DMS53 treated with DMSO at 0.1 percent for 48 hours (cell line): ENCODE measurements around the gene AGAP2.
A peak's percentile ranks its signal among the peaks of the same experiment; 100 is the strongest.

ENCODE experiments used
- DNase-seq: peaks from one replicate; lab custom pipeline; 2025; ENCODE audit not compliant: unreplicated experiment; lab: John Stamatoyannopoulos, UW

AGAP2 gene

GRCh38 chr12:57737467-57738460, 778 bp downstream of the AGAP2 start:
- no peak for DNase-seq

- DNase-seq = peak; percentile 48
These were observed 1.6 kb downstream of the AGAP2 start for GRCh38 chr12:57736741-57737466.

DNA sequence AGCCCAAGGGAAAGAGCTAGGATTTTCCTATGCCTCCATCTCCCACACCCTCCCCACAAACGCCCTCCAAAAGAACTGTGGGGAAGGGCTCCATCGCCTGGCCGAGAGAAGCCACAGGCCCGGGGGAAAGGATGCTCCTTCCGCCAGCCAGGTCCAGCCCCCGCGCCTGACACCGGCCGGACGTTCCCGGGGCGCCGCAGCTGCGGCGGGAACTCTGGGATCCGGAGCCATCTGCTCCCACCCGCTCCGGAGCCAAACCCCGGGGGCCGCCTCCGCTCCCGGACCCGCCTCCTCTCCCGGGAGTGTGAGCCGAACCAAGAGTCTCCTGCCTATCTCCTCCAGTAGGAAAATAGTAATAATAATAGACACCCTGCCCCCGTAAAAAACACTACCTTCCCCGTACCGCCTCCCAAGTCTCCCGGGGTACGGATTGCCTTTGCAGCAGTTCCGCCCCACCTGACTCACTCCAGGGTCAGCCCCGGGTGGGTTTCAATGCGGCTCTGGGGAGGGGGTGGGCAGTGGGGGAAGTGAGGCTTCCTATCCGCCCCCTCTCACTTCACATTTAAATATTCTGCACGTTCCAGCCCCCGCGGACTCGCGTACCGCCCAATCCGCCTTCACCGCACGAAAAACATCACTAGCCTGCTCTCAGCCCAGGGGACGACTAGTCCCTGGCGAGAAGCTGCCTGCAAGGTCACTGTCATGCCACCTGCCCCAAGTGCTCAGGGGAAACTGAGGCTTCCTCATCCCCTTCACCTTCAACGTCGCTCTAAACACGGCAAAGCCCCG, 2.4 kb downstream of the AGAP2 start:
- peak; percentile 61 for DNase-seq

- peak; percentile 31 for DNase-seq
These were observed 3.2 kb downstream of the AGAP2 start for GRCh38 chr12:57735198-57735855.

DNA sequence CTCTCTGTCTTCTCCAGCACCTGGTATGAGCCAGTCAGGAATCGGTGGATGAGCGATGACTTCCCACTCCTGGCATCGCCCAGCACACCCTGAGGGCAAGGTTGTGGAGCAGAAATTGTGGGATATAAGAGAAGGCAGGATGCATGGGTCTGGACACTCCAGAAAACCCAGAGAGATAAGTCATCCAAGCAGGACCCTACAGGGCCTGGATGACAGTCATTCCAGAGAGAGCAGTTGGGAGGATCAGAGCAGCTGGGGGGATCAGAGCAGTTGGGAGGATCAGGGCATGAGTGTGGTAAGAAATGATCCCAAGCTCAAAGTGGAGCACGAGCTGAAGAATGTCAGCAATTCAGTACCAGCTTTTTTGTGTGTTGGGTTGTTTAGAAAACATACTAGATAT, 4.0 kb downstream of the AGAP2 start:
- DNase-seq = no peak

GRCh38 chr12:57733928-57734327, 4.6 kb downstream of the AGAP2 start:
- no peak for DNase-seq

DNA sequence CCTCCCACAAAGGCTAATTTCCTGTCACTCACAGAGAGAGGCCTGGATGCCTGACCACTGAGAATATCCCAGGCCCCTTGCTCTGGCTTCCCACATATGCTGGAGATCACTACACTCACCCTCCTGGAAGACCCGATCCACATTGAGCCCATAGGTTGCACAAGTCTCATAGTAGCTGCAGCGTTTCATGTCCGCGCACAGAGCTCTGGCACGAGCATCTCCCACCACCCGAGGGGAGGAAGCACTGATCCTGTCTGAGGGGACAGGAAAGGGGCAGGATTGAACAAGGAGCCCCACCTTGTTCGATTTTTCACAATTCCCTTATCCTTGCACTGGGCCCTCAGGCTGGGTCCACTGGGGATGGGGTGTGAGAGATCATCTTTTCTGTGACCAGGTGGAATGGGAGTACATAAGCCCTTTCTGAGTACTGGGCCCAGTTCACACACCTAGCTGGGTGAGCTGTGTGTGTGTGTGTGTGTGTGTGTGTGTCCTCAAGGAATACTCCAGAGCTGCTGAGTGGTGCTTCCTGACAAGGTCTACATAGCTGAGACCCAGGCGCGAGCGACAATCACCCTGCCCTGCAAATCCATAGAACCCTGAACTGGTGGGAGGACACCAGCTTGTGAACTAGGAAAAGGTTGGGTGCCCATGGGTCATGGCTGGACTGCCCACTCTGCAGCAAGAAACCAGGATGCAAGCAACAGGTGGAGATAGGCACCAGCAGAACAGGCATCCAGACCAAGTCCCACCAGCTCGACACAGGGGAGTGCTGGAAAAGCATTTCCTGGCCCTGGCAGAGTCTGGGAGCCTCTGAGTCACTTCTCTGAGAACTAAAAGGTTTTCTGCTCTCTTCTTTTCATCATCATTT, 5.6 kb downstream of the AGAP2 start:
- no peak for DNase-seq

DNA sequence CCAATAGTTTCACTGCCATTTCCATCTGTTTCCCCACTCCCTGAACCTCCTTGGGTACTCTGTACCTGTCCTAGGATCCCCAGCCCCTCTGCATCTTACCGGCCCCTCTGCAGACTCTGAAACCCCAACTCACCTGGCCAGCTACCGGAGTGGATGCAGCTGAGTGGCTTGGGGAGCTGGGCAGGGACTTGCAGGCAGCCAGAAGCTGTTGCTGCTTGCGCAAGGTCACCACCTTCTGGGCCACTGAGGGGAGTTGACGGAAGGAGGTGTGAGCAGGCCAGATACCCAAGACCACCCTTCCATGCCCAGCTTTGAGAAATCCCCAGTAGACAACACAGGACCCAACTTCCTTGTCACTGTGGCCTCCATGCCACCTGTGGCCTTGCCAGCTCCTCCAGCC, 6.3 kb downstream of the AGAP2 start:
- no peak for DNase-seq

- DNase-seq = no peak
These were observed 7.0 kb downstream of the AGAP2 start for GRCh38 chr12:57731411-57732080.

- no peak for DNase-seq
These were observed 8.0 kb downstream of the AGAP2 start for GRCh38 chr12:57730336-57731067.

DNA sequence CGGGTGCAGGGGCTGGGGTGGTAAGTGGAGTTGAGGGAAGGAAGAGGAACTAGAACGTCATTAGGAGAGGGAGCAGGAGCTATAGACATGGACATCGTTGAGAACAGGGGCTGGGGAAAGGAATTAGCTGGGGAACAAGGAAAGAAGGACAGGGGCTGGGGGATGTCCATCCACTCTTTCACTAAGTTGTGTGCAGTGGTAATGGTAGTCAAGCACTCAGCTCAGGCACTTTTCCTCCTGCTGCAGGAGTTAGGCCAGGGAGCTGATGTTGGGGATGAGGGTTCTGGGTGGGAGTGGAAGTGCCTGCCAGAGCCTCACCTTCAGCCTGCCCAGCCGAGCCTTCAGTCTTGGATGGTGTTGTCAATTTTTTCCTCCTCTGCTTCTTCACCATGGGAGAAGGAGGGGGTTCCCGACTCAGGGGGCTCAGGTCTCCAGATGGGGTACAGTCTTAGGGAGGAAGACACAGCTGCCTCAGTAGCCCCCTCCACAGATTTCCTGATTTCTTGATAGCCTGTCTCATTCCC, 9.2 kb downstream of the AGAP2 start:
- no peak for DNase-seq

DNA sequence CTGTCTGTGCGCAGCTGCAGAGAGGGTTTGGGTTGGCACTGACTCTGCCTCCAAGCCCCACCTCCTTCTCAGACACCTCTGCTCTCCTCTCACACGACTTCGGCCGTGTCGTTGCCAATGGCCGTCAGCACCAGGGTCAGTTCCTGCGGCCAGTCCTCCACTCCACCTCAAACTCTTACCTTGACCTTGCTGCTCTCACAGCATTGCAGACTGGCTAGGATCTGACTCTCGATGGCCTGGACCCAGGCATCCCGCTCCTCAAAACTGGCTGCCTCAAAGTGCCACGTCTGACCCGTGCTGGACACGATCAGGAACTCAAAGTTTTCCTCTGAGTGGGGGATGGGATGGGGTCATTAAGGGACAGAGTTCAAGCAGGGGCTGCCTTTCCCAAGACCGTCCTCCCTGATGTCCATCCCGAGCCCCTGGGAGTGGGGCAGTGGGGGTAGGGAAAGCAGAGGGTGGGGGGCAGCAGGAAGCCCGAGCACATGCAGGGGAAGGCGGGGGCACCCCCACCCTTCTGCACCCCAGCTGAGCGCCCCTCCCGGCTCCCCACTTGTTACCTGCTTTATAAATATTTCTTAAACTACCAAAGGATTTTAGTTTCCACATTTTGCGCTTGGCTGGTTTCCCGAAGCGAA, 10.7 kb downstream of the AGAP2 start:
- no peak for DNase-seq

GRCh38 chr12:57726884-57727757, 11.4 kb downstream of the AGAP2 start:
- peak; percentile 67 for DNase-seq

GRCh38 chr12:57726151-57726883, 12.2 kb downstream of the AGAP2 start:
- peak; percentile 92 for DNase-seq

- no peak for DNase-seq
These were observed 12.7 kb downstream of the AGAP2 start for GRCh38 chr12:57725851-57726150.

DNA sequence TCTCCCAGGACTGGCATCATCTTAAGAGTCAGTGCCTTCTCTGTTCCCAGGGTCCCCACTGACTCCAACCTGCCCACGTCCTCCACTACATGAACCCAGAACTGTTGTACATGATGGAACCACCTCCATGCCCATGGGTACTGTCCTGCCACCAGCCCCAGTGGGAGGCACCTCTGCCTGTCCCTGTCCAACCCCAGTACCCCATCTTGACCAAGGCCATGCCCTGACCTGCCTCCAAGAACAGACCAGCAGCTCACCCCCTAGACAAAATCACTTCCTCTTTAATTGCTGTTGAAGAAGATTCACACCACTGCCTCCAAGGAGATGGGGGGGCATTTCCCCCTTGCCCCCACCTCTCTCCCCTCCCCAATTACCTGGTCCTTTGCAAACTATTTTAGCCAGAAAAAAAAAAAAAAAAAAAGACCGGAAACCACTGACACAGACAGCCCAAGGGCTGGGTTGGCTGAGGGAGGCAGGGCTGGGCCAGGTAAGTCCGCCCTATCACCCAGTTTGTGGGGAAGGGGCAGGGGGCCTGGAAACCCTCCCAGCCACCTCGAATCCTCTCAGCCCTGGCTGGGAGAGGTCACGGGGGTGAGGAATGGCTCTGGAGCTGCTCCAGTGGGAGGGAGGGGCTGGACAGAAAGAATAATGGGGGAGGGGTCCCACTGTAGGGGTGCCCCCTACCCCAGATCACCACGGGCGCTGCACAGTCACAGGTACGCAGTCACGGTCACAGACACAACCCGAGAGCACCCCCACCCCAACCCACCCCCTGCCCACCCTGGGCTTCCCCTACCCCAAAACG, 13.4 kb downstream of the AGAP2 start:
- DNase-seq = no peak
